SU-DHL-6 (cell line): ENCODE measurements around the gene GINS1.

ENCODE experiments used
- H2AFZ ChIP-seq: fragments of 200-600 bp; sonication (generic); 2 replicates; pipeline ENCODE4 v1.6.1; 2014; ENCODE audit warnings: low read depth, mild to moderate bottlenecking, moderate library complexity, mixed read lengths, antibody characterized with exemption, low read length; ENCODE audit not compliant: severe bottlenecking
- H3F3A ChIP-seq: fragments of 200-600 bp; shearing (Covaris generic); 2 replicates; pipeline ENCODE4 v1.6.0; 2016; ENCODE audit warnings: antibody characterized with exemption, mild to moderate bottlenecking; ENCODE audit not compliant: insufficient read depth
- H3K27ac ChIP-seq: fragments of 200-600 bp; sonication (generic); 2 replicates; pipeline ENCODE4 v1.5.1; 2016; ENCODE audit warnings: low read depth, mild to moderate bottlenecking, low read length, moderate library complexity, mixed read lengths
- H3K27me3 ChIP-seq: fragments of 200-600 bp; sonication (generic), shearing (Covaris generic); 2 replicates; pipeline ENCODE4 v1.6.0; 2014; ENCODE audit warnings: mild to moderate bottlenecking, low read length
- H3K36me3 ChIP-seq: fragments of 200-600 bp; sonication (generic); 2 replicates; pipeline ENCODE4 v1.6.1; 2014; ENCODE audit warnings: mild to moderate bottlenecking, low read length, mixed read lengths
- H3K4me2 ChIP-seq: fragments of 300-600, 200-600 bp; shearing (Covaris generic), sonication (generic); 2 replicates; pipeline ENCODE4 v1.6.0; 2014; ENCODE audit warnings: low read length, low read depth, mild to moderate bottlenecking; ENCODE audit not compliant: poor library complexity, severe bottlenecking
- H3K4me3 ChIP-seq: fragments of 200-600 bp; sonication (generic); 2 replicates; pipeline ENCODE4 v1.5.1; 2014; ENCODE audit warnings: antibody characterized with exemption, low read length, mild to moderate bottlenecking, mixed read lengths; ENCODE audit not compliant: insufficient read depth, poor library complexity, severe bottlenecking
- H3K79me2 ChIP-seq: fragments of 200-600 bp; sonication (generic); 2 replicates; pipeline ENCODE4 v1.6.1; 2014; ENCODE audit warnings: mild to moderate bottlenecking, low read length, moderate library complexity; ENCODE audit not compliant: insufficient read depth
- H3K9ac ChIP-seq: fragments of 200-600 bp; sonication (generic); 2 replicates; pipeline ENCODE4 v1.7.0; 2014; ENCODE audit warnings: mild to moderate bottlenecking, low read length
- H3K9me2 ChIP-seq: fragments of 200-600 bp; sonication (generic); replicated peaks from 2 replicates; pipeline ENCODE4 v1.6.1; 2014; ENCODE audit warnings: low read length; ENCODE audit not compliant: insufficient read depth
- H3K9me3 ChIP-seq: fragments of 200-600 bp; sonication (generic); 2 replicates; pipeline ENCODE4 v1.6.1; 2014; ENCODE audit warnings: low read length, mixed read lengths; ENCODE audit not compliant: insufficient read depth
- H4K20me1 ChIP-seq: fragments of 200-600 bp; sonication (generic); 2 replicates; pipeline ENCODE4 v1.6.1; 2014; ENCODE audit warnings: low read depth, mild to moderate bottlenecking, antibody characterized with exemption, low read length, moderate library complexity, mixed read lengths
- EZH2phosphoT487 ChIP-seq: fragments of 200-600 bp; sonication (generic), shearing (Covaris generic); conservative IDR thresholded peaks from 2 replicates; pipeline ENCODE4 v1.6.1; 2018; ENCODE audit warnings: mild to moderate bottlenecking, antibody characterized with exemption, low read length, moderate library complexity, mixed read lengths
- TF ChIP-seq, protein P1 (sequence below): fragments of 200-600 bp; sonication (generic); IDR thresholded peaks from one replicate; pipeline ENCODE4 v1.5.1; 2017; ENCODE audit warnings: antibody characterized with exemption, mild to moderate bottlenecking, low read length, moderate library complexity; ENCODE audit not compliant: insufficient read depth, poor library complexity, severe bottlenecking

GINS1 gene

DNA sequence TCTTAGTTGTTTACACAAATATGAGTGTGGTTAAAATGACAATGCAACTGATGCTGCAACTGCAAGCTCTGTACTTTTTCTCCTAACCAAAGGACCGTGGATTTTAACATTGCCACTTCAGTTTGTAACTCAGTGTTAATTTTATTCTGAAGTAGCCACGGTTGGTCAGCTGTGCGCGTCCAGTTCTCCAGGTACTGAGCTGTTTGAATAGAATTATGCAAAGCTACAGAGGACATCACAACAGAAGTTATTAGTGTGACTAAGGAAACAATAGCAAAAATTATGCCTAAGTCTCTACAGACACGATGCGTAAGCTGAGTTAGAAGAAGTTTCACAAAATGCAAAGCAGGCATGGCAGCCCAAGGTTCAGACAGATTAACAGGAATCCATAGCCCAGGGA, 12.5 kb upstream of the GINS1 start:
- Histone ChIP-seq H3K9me2 (no peaks in the 10 kb centered on the region), H2AFZ (no peak overlapping the region), H3K9ac (no peak overlapping the region), H3K79me2 (no peaks in the 10 kb centered on the region), H3K4me3 (no peak overlapping the region), H3K4me2 (no peak overlapping the region), H3F3A (peaks cover 4% of the 10 kb centered on the region; the same call in 1 of the 2 replicates), H3K27ac (no peak overlapping the region), H4K20me1 (no peaks in the 10 kb centered on the region), H3K36me3 (no peaks in the 10 kb centered on the region), H3K9me3 (no peaks in the 10 kb centered on the region), H3K27me3 (no peaks in the 10 kb centered on the region)
- TF ChIP-seq, protein P1, sequence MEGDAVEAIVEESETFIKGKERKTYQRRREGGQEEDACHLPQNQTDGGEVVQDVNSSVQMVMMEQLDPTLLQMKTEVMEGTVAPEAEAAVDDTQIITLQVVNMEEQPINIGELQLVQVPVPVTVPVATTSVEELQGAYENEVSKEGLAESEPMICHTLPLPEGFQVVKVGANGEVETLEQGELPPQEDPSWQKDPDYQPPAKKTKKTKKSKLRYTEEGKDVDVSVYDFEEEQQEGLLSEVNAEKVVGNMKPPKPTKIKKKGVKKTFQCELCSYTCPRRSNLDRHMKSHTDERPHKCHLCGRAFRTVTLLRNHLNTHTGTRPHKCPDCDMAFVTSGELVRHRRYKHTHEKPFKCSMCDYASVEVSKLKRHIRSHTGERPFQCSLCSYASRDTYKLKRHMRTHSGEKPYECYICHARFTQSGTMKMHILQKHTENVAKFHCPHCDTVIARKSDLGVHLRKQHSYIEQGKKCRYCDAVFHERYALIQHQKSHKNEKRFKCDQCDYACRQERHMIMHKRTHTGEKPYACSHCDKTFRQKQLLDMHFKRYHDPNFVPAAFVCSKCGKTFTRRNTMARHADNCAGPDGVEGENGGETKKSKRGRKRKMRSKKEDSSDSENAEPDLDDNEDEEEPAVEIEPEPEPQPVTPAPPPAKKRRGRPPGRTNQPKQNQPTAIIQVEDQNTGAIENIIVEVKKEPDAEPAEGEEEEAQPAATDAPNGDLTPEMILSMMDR: no peak
- TF ChIP-seq EZH2phosphoT487: no peak

DNA sequence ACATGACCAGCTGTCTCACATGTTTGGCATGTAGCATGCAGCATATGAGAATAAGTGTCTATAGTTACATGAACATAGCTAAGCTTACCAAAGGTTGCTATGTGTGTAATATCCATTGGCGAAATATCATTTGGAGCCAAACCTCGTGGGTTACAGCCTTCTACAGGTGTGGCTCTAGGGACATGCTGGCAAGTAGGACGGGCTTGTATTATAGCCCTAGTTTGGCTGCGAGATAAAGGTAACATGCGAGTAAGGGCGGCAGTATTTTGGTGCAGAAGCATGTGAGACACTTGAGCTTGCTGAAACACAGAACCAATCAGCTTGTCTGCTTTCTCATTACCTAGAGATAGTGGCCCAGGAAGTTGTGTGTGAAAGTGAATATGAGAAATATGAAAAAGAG, 10.4 kb upstream of the GINS1 start:
- Histone ChIP-seq H3K79me2 (no peaks in the 10 kb centered on the region), H3K9ac (no peak overlapping the region), H3K4me3 (no peak overlapping the region), H2AFZ (no peak overlapping the region), H3F3A (no peaks in the 10 kb centered on the region), H3K27ac (no peak overlapping the region), H3K27me3 (no peaks in the 10 kb centered on the region), H4K20me1 (no peaks in the 10 kb centered on the region), H3K36me3 (no peaks in the 10 kb centered on the region), H3K9me3 (no peaks in the 10 kb centered on the region), H3K4me2 (no peak overlapping the region), H3K9me2 (no peaks in the 10 kb centered on the region)
- TF ChIP-seq EZH2phosphoT487: no peak
- TF ChIP-seq, protein P1: no peak

DNA sequence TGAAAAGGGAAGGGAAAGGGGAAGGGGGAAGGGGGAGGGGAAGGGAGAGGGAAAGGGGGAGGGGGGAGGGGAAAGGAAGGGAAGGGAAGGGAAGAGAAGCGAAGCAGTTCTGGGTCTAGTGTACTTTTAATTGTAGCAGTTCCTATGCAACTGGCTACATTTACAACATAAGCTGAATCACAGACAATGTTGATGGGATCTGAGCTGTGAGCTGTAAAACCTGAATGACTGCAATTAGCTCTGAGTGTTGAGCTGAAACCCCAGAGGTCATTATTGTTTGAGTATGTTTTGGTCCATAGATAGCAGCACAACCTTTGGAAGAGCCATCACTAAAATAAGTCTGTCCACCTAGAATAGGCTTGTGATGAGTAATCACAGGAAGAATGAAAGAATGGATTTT, 9.7 kb upstream of the GINS1 start:
- Histone ChIP-seq H3K9ac (no peak overlapping the region), H3K9me2 (no peaks in the 10 kb centered on the region), H3K27ac (no peak overlapping the region), H3K4me3 (no peak overlapping the region), H3F3A (no peaks in the 10 kb centered on the region), H3K79me2 (no peaks in the 10 kb centered on the region), H3K9me3 (peaks cover 6% of the 10 kb centered on the region; the same call in 1 of the 2 replicates), H2AFZ (no peak overlapping the region), H4K20me1 (no peaks in the 10 kb centered on the region), H3K36me3 (no peaks in the 10 kb centered on the region), H3K4me2 (no peak overlapping the region), H3K27me3 (no peaks in the 10 kb centered on the region)
- TF ChIP-seq, protein P1: no peak
- TF ChIP-seq EZH2phosphoT487: no peak
